HG02678 (cell line): Measurements from ENCODE around the gene PTCHD1.

Source experiments
- ATAC-seq: cut with Tn5 transposase; IDR thresholded peaks from one replicate; pipeline ENCODE4 v1.9.1; 2021; ENCODE audit warnings: mild to moderate bottlenecking, moderate library complexity; ENCODE audit not compliant: unreplicated experiment

PTCHD1 gene

DNA sequence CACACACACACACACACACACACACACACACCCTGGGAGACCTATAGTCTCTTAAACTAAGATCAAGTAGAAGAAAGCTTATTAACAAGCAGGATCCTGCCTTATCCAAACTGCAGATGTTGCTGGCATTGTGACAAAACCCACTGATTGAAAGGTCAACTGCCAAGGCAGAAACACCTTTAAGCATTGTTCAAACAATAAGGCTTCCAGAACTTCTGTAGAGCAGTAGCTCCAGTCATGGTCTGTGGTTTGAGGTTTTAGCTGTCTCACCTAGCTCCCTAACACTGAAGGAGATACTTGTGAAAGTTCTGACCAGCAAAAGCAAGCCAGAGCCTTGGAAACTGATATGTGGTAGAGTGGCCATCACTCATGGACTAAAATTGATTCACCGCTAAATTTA lies 59.8 kb downstream of the PTCHD1 start:
- no peak for ATAC-seq

DNA sequence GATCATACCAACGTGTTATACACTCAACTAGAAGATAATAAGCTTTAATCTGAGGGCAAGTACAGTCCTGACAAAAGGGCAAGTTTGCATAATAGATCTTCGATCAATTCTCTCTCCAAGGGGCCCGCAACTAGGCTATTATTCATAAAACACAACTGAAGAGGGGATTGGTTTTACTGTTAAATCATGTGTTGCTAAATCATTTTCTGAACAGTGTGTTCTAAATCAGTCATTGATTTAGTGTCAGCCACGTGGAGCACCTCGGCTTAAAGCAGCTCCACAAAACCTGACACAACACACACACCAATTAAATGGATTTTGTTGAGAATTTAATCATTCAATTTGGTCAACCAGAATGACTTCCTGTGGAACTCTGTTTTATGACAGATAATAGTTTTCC lies 61.6 kb downstream of the PTCHD1 start:
- ATAC-seq: no peak

DNA sequence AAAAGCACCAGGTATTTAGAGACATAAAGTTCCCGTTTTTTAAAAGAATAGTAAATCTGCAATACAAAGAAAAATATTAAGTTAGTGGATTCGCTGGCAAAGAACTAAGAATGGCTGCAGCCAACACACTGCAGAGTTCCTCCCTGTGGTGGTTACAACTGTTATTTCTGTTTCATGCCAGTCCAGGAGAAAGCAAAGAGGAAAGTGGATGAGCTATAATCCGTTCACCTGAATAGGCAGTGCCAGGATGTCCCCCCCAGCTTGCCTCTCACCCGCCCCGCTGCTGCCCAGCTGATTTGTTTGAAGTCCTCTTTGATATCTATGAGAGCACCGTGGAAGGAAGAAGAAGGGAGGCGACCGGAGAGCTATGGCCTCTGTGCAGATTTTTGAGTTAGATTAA lies 63.9 kb downstream of the PTCHD1 start:
- no peak for ATAC-seq

DNA sequence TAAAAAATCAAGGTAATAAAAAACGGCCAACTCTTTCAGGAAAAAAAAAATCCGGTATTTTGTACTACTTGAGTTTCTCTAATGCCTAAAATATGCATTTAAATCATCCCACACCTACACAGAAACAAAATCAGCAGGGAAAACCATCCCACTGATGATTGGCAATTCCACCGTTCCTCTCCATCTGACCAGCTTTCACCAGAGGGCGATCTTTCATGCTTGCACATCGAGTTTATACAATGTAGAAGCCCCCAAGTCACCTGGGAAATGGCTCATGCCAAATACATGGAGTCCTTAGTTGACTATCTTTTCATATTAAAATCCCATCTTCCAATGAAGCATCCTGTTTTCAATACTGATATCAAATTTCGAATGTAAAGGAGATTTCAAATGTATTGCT lies 69.2 kb downstream of the PTCHD1 start:
- ATAC-seq: no peak

DNA sequence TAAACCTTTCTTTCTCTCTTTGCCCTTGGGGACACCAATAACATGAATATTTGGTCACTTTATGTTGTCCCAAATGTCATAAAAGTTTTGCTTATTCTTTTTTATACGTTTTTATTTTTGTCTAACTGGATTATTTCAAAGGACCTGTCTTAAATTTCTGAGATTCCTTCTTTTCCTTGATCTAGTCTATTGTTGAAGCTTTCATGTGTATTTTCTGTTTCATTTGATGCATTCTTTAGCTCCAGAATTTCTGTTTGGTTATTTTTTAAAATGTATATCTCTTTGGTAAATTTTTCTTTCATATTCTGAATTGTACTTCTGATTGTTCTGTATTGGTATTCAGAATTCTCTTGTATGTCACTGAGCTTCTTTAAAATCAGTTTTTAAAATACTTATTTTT lies 88.3 kb downstream of the PTCHD1 start:
- no peak for ATAC-seq

DNA sequence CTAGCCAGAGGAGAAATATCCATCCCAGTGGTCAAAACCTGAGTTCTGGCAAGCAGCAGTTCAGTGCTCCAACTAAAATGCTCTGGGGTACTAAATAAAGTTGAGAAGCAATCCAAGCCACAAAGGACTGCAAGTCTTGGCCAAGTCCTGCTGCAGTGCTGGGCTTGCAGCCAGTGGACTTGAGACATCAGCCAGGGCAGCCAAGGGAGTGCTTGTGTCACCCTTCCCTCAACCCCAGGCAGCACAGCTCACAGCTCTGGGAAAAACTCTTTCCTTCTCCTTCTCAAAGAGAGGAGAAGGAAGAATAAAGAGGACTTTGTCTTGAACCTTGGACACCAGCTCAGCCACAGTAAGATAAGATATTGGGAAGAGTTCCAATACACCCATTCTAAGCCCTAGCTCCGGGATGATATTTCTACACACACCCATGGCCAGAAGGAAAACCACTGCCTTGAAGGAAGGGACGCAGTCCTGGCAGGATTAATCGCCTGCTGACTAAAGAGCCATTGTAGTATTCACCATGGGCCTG lies 99.8 kb downstream of the PTCHD1 start:
- ATAC-seq: no peak

DNA sequence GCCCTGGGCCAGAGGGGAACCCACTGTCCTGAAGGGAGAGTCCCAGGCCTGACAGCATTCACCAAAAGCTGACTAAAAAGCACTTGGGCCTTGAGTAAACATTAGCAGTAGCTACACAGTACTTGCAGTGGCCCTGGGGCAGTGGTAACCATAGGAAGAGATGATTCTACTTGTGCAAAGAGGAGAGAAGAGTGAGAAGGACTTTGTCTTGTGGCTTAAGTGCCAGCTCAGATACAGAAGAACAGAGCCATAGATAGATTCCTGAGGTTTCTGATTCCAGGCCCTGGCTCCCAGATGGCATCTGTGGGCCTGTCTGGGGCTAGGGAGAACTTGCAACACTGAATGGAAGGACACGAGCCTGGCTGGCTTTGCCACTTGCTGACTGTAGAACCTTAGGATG lies 100.5 kb downstream of the PTCHD1 start:
- ATAC-seq: no peak

DNA sequence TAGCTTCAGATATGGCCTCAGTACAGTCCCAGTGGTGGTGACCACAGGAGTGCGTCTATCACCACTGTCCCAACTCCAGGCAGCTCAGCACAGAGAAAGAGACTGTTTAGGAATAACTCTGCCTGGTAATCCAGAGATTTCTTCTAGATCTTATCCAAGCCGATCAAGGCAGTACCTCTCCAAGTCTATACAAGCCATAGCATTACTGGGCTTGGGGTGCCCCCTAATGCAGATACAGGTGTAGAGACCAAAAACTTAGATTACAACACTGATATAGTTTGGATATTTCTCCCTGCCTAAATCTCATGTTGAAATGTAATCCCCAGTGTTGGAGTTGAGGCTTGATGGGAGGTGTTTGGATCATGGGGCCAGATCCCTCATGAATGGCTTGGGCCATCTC lies 100.9 kb downstream of the PTCHD1 start:
- no peak for ATAC-seq

DNA sequence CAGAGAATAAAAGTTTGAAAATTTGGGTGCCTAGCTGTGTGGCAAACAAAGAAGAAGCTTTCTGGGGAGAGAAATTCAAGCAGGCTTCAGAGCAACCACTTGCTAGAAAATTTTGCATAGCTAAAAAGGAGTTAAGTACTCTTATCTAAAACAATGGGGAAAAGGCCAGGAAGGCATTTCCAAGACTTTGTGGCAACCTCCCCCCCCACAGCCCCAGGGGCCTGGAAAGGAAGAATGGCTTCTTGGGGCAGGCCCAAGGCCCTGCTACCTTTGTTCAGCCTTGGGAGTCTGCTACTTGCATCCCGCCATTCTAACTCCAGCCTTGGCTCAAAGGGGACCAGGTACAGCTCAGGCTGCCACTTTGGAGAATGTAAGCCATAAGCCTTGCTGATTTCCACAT lies 102.2 kb downstream of the PTCHD1 start:
- no peak for ATAC-seq

DNA sequence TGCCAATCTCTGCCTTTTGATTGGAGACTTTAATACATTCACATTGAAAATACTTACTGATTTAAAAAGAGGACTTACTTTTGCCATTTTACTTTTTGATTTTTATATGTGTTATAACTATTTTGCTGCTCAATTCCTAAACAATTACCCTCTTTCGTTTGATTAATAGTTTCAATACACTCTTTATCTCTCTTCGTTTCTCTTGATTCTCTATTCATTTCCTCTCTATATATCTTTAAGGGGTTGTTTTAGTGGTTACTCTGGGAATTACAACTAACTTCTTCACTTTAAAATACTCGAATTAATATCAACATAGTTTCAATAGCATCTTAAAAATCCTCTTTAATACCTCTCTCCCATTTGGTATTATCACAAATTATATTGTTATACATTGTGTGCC lies 116.6 kb downstream of the PTCHD1 start:
- no peak for ATAC-seq
